Gastroesophageal sphincter (tissue), 4 donors: ENCODE results near the gene FABP6. TPM values are rescaled to one million over a fixed set of nuclear protein-coding genes. Genes with fewer than 3 reads are reported as not detected.
A peak's percentile ranks its signal among the peaks of the same experiment; 100 is the strongest.

Experiments
- ATAC-seq: fragments of 150-250 bp; one replicate; pipeline ENCODE4 v1.9.1; 2016; ENCODE audit warnings: mild to moderate bottlenecking, moderate library complexity
- H3K27ac ChIP-seq, 4 donors: fragments of 200-600 bp; sonication (generic) in 3 of 4; 1 replicate in 3 of 4; 2 replicates in 1 of 4; pipeline ENCODE4 v1.5.1; 2016 to 2019
- H3K27me3 ChIP-seq: fragments of 200-600 bp; sonication (generic); one replicate; pipeline ENCODE4 v1.5.1; 2019
- H3K36me3 ChIP-seq, 2 donors: fragments of 200-600 bp; sonication (generic); one replicate each; pipeline ENCODE4 v1.5.1; 2019; ENCODE audit warnings: control low read depth in 1 of 2
- H3K4me1 ChIP-seq, 3 donors: fragments of 200-600 bp; sonication (generic); 1 replicate in 2 of 3; 2 replicates in 1 of 3; pipeline ENCODE4 v1.5.1; 2016 to 2019; ENCODE audit warnings: control low read depth in 2 of 3
- H3K4me3 ChIP-seq, 2 donors: fragments of 200-600 bp; sonication (generic); one replicate each; pipeline ENCODE4 v1.5.1; 2019; ENCODE audit warnings: mild to moderate bottlenecking in 1 of 2, moderate library complexity in 1 of 2
- H3K9me3 ChIP-seq, 3 donors: fragments of 200-600 bp; sonication (generic); one replicate each; pipeline ENCODE4 v1.5.1; 2017 to 2019; ENCODE audit warnings: control low read depth in 2 of 3
- EP300 ChIP-seq: sonication (generic); formaldehyde crosslinking; IDR thresholded peaks from one replicate; pipeline ENCODE4 v1.6.1; 2017; ENCODE audit warnings: antibody characterized with exemption, mild to moderate bottlenecking
- POLR2A ChIP-seq, 2 donors: fragments of 450-650 bp; IDR thresholded peaks; one replicate each; pipeline ENCODE4 v1.6.1; 2017; ENCODE audit warnings: antibody characterized with exemption in 2 of 2, mild to moderate bottlenecking in 2 of 2, moderate library complexity in 1 of 2
- POLR2AphosphoS5 ChIP-seq: sonication (generic); formaldehyde crosslinking; IDR thresholded peaks from one replicate; pipeline ENCODE4 v1.6.1; 2017; ENCODE audit warnings: antibody characterized with exemption
- WGBS, 2 donors: methylation state at CpG; one replicate each; pipeline ENCODE4 v1.1.5; 2018; ENCODE audit warnings: low coverage in 1 of 2; 5-methylcytosine and 5-hydroxymethylcytosine counted together
- total RNA-seq, 4 donors: library from RNA; depleted of rRNA; stranded (reverse); fragments of >200 nt; gene quantifications; one replicate each; pipeline ENCODE4 v1.1.0, GENCODE V29; 2016
- TF ChIP-seq, protein P1 (sequence below), 4 experiments: fragments of 200-600 bp in 2 of 4; fragments of 450-650 bp in 2 of 4; sonication (generic) in 1 of 4; IDR thresholded peaks; one replicate each; pipeline ENCODE4 v1.5.1; 2017 to 2019; ENCODE audit warnings: antibody characterized with exemption in 4 of 4, mild to moderate bottlenecking in 2 of 4, moderate library complexity in 2 of 4

FABP6 gene
- total RNA-seq, 4 donors from 2014 or later: not detected

DNA sequence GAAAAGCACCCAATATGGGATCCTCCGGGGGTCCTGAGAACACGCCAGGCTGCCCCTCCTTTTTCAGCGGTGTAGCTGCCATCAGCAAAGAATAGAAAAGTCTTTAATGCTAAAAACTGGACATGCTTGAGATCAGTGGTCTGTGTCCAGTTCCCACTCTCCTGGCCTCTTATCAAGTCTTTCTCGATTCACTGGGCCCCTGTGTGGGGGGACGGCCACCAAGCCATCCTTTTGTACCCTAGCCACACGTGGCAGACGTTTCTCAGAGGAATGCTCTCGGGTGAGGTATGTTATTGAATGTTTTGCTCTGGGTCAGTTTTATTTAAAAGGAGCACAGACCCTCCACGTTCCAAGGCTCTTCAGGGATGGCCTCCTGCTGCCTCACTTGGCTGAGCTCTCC lies 23.6 kb downstream of the FABP6 start:
- Histone ChIP-seq H3K4me3 (no peak overlapping the region), H3K36me3 (peaks cover 0 to 34% of the 10 kb centered on the region in 2 donors), H3K27ac (no peak overlapping the region), H3K27me3 (no peaks in the 10 kb centered on the region), H3K4me1 (no peaks in the 10 kb centered on the region), H3K9me3 (no peaks in the 10 kb centered on the region)
- no peak for ATAC-seq
- 88 to 91% methylated on average over 3 to 6 of the region's 9 CpGs for WGBS, 2 donors
- TF ChIP-seq POLR2AphosphoS5 (no peak), POLR2A (IDR thresholded peaks at IDR 0.05) (no peak), EP300 (no peak)
- TF ChIP-seq, protein P1, sequence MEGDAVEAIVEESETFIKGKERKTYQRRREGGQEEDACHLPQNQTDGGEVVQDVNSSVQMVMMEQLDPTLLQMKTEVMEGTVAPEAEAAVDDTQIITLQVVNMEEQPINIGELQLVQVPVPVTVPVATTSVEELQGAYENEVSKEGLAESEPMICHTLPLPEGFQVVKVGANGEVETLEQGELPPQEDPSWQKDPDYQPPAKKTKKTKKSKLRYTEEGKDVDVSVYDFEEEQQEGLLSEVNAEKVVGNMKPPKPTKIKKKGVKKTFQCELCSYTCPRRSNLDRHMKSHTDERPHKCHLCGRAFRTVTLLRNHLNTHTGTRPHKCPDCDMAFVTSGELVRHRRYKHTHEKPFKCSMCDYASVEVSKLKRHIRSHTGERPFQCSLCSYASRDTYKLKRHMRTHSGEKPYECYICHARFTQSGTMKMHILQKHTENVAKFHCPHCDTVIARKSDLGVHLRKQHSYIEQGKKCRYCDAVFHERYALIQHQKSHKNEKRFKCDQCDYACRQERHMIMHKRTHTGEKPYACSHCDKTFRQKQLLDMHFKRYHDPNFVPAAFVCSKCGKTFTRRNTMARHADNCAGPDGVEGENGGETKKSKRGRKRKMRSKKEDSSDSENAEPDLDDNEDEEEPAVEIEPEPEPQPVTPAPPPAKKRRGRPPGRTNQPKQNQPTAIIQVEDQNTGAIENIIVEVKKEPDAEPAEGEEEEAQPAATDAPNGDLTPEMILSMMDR (IDR thresholded peaks at IDR 0.05): no peak

GRCh38 chr5:160253441-160253840 lies 24.1 kb downstream of the FABP6 start:
- WGBS, 2 donors: no CpG with 5 or more reads among the region's 17 CpGs
- no peaks in the 10 kb centered on the region for H3K9me3 ChIP-seq
- peaks cover 0 to 34% of the 10 kb centered on the region in 2 donors for H3K36me3 ChIP-seq
- no peak for ATAC-seq
- no peaks in the 10 kb centered on the region for H3K27me3 ChIP-seq
- H3K4me1 ChIP-seq: no peaks in the 10 kb centered on the region
- H3K4me3 ChIP-seq: no peak overlapping the region
- TF ChIP-seq POLR2AphosphoS5 (no peak), EP300 (no peak), POLR2A (IDR thresholded peaks at IDR 0.05) (no peak)
- TF ChIP-seq, protein P1 (IDR thresholded peaks at IDR 0.05): no peak
- no peak overlapping the region for H3K27ac ChIP-seq

DNA sequence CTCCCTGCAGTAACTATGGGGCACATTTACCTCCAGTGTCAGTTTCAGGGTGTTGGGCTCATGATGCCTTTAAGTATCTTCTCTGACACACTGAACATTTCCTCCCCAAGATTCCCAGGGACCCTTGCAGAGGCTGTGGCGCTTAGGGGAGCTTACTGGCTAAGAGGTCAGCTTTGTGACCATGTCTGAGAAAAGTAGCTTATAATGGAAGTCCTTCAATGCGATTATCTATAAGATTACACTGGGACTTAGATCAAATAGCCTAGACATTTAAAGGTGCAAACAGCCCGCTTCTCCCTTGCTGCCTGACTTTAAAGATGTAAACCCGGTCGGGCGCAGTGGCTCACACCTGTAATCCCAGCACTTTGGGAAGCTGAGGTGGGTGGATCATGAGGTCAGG lies 25.4 kb downstream of the FABP6 start:
- TF ChIP-seq, protein P1 (IDR thresholded peaks at IDR 0.05): no peak
- TF ChIP-seq POLR2A (IDR thresholded peaks at IDR 0.05) (no peak), EP300 (no peak), POLR2AphosphoS5 (no peak)
- no peak overlapping the region for H3K4me3 ChIP-seq
- H3K36me3 ChIP-seq: peaks cover 0 to 38% of the 10 kb centered on the region in 2 donors
- no peak for ATAC-seq
- 100% methylated on average over 3 to 5 of the region's 6 CpGs for WGBS, 2 donors
- H3K4me1 ChIP-seq: no peaks in the 10 kb centered on the region
- no peak overlapping the region for H3K27ac ChIP-seq
- H3K27me3 ChIP-seq: no peaks in the 10 kb centered on the region
- H3K9me3 ChIP-seq: no peaks in the 10 kb centered on the region

DNA sequence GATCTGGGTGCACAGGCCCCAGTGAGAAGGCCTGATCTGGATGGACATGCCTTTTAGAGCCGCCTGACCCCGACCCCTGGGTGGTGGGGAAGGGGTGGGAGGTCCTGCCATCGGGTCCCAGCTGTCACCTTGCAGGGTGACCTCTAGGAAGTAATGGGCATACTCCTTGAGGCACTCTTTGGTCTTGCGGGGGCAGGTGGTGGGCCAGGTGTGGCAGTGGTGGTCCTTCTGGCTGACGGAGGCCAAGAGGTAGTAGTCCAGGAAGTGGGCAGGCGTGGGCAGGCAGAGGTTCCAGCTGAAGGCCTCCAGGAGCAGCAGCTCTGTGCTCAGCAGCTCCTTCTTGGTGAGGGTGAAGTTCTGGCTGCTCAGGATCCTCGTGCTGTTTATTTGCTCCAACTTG lies 30.0 kb downstream of the FABP6 start:
- Histone ChIP-seq H3K4me3 (no peak overlapping the region), H3K27me3 (no peaks in the 10 kb centered on the region), H3K4me1 (no peaks in the 10 kb centered on the region), H3K9me3 (no peaks in the 10 kb centered on the region), H3K27ac (no peak overlapping the region), H3K36me3 (peaks cover 0 to 15% of the 10 kb centered on the region in 2 donors)
- no peak for ATAC-seq
- WGBS, 2 donors: 80 to 100% methylated on average over 1 of the region's 7 CpGs
- TF ChIP-seq POLR2AphosphoS5 (no peak), POLR2A (IDR thresholded peaks at IDR 0.05) (no peak), EP300 (no peak)
- TF ChIP-seq, protein P1 (IDR thresholded peaks at IDR 0.05): no peak

- WGBS, 2 donors: 89 to 97% methylated on average over 3 to 6 of the region's 14 CpGs
- no peak overlapping the region for H3K27ac ChIP-seq
- no peaks in the 10 kb centered on the region for H3K4me1 ChIP-seq
- H3K36me3 ChIP-seq: peaks cover 0 to 7% of the 10 kb centered on the region in 2 donors
- TF ChIP-seq, protein P1 (IDR thresholded peaks at IDR 0.05): no peak
- TF ChIP-seq POLR2A (IDR thresholded peaks at IDR 0.05) (no peak), POLR2AphosphoS5 (no peak), EP300 (no peak)
- peak; percentile 13 for ATAC-seq
- no peak overlapping the region for H3K4me3 ChIP-seq
- no peaks in the 10 kb centered on the region for H3K9me3 ChIP-seq
- H3K27me3 ChIP-seq: no peaks in the 10 kb centered on the region
Observed at GRCh38 chr5:160260006-160260775, 30.9 kb downstream of the FABP6 start.
